Memory B cell (primary cell): ENCODE measurements around the gene PDCD4.
A peak's percentile ranks its signal among the peaks of the same experiment; 100 is the strongest.

Experiments
- ATAC-seq: fragments of 150-1000 bp; cut with Tn5 transposase; 2 replicates; pipeline ENCODE4 v1.10.0; 2021; ENCODE audit warnings: low read depth, mild to moderate bottlenecking, moderate library complexity
- DNase-seq, 2 donors: peaks; one replicate each; pipeline ENCODE4 v3.0.0; 2022; ENCODE audit warnings: low spot score in 2 of 2
- H3K27ac Mint-ChIP-seq: one replicate; pipeline ENCODE4 v1.8.0; 2022; ENCODE audit warnings: mild to moderate bottlenecking, moderate library complexity, mixed read lengths
- H3K27me3 Mint-ChIP-seq: one replicate; pipeline ENCODE4 v1.8.0; 2022; ENCODE audit warnings: mixed read lengths
- H3K36me3 Mint-ChIP-seq: one replicate; pipeline ENCODE4 v1.8.0; 2022; ENCODE audit warnings: mild to moderate bottlenecking, mixed read lengths
- H3K4me1 Mint-ChIP-seq: one replicate; pipeline ENCODE4 v1.8.0; 2022; ENCODE audit warnings: mixed read lengths
- H3K4me3 Mint-ChIP-seq: one replicate; pipeline ENCODE4 v1.8.0; 2022; ENCODE audit warnings: mild to moderate bottlenecking, moderate library complexity, mixed read lengths
- H3K9me3 Mint-ChIP-seq: one replicate; pipeline ENCODE4 v1.8.0; 2022; ENCODE audit warnings: mixed read lengths

Gene PDCD4

DNA sequence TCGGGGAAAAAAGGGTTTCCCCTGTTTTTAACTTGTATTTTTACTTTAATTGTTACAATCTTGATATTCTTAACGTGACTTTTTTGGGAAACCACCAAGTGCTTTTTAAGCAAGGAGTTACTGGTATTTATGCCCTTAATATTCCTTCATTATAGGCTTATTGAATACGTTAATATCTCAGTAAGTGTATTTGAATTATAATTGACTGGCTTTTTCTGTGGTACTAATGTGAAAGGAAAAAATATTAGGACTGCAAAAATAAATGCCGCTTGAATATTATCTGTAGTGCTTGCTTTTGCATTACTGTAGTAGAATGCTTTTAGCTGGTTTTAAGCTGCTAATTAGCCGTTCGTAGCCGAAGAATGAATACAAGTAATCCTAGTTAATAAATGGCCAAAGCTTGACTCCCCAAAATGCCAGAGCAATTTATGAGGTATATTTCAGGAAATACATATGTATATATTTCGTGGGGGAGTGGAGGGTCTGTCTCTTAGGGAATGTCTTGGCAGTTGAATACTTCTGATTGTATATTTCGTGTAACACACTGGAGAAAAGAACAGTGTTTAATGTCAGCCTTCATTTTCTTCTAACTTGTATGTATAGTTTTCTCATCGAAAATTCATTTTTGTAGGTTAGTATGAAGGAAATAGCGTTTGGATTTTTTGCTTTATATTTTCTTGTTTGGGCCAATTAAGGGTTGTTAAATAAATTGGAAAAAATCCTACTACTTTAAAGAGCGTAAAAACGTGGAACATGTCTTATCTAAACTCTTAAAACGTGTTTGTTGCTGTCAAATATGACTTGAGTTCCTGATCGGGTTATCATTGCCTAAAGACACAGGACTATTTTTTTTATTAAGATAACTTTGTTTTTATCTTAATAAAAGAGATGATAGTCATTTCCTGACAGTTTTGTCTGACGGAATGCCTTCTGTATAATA lies 1.5 kb downstream of the PDCD4 start:
- no peaks in the 10 kb centered on the region for H3K27me3 Mint-ChIP-seq
- no peaks in the 10 kb centered on the region for H3K9me3 Mint-ChIP-seq
- no peak for ATAC-seq
- H3K27ac Mint-ChIP-seq, result peak overlapping the region; percentile 100
- H3K4me1 Mint-ChIP-seq, result peaks cover 25% of the 10 kb centered on the region
- peak overlapping the region; percentile 91 for H3K4me3 Mint-ChIP-seq
- no peak for DNase-seq
- H3K36me3 Mint-ChIP-seq, result peaks cover 2% of the 10 kb centered on the region

DNA sequence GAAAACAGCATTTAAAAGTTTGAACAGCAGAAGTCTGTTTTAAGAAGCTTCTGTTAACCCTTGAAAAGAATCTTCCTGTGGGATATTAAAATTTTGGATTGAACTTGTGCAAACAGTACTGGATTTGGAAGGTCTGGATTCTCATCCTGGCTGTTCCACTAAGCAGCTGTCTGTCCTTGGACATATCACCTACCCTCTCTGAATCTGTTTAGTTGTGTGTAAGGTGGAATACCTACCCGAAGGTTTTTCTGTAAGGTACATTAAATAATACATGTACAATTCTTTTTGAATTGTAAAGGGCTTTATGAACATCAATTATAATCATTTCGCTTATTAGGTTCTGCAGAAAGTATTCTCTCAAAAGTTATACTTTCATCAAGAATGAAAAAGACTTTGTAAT lies 2.2 kb downstream of the PDCD4 start:
- H3K27me3 Mint-ChIP-seq, result no peaks in the 10 kb centered on the region
- H3K4me1 Mint-ChIP-seq, result peaks cover 28% of the 10 kb centered on the region
- no peaks in the 10 kb centered on the region for H3K9me3 Mint-ChIP-seq
- H3K4me3 Mint-ChIP-seq, result peak overlapping the region; percentile 70
- DNase-seq, result no peak
- peaks cover 5% of the 10 kb centered on the region for H3K36me3 Mint-ChIP-seq
- H3K27ac Mint-ChIP-seq, result peak overlapping the region; percentile 100
- ATAC-seq, result no peak

DNA sequence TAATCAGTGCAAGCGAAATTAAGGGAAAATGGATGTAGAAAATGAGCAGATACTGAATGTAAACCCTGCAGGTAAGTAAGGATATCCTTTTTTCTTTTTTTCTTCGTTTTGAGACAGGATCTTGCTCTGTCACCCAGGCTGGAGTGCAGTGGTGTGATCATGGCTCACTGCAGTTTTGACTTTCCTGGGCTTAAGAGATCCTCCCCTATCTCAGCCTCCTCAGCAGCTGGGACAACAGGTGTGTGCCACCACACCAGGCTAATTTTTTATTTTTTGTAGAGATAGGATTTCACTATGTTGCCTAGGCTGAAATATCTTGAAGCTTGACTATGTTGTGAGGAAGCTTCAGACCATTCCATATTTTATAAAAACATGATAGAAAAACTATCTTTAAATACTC lies 4.3 kb downstream of the PDCD4 start:
- Mint-ChIP-seq H3K27me3 (no peaks in the 10 kb centered on the region), H3K4me1 (peaks cover 19% of the 10 kb centered on the region), H3K27ac (peak overlapping the region; percentile 60), H3K36me3 (peaks cover 7% of the 10 kb centered on the region), H3K4me3 (no peak overlapping the region), H3K9me3 (no peaks in the 10 kb centered on the region)
- DNase-seq (no peak), ATAC-seq (no peak)

DNA sequence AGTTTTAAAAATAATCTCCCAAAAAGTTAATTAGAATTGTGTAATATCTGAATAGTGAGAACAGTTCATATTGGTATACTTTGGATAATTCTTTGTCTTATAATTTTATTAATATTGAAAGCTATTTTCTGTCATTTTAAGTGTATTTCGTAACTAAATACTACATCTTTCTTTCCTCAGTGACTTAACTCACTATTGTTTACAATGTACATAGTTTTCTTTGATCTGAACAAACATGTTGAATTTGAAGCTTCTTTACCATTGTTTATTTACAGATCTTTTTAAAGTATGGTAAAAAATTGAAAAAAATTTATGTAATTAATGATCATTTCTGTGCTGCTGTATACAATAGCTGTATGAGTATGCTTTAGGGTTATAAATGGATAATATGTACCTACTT lies 5.1 kb downstream of the PDCD4 start:
- Mint-ChIP-seq H3K27ac (no peak overlapping the region), H3K4me3 (no peak overlapping the region), H3K36me3 (peaks cover 11% of the 10 kb centered on the region), H3K4me1 (peaks cover 19% of the 10 kb centered on the region), H3K27me3 (no peaks in the 10 kb centered on the region), H3K9me3 (no peaks in the 10 kb centered on the region)
- ATAC-seq, result no peak
- DNase-seq, result no peak

DNA sequence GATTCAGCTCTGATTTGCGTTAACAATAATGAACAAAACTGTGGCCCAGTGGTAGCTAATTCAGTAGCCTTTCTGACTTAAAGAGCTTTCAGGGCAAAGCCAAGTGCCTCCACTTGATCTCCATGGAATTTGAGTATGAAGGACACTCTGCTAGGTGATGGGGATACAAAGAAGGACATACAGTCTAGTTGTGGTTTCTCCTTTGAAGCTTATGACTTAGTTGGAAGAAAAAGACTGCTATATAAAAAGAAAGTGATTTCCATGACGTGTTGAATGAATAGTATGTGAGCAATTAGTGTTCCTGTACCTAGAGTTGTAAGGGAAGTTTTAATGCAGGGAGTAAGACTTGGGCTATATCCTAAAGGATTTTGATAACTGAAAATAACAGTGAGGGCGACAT lies 8.3 kb downstream of the PDCD4 start:
- ATAC-seq (no peak), DNase-seq (no peak)
- Mint-ChIP-seq H3K4me3 (no peak overlapping the region), H3K36me3 (peaks cover 19% of the 10 kb centered on the region), H3K4me1 (peaks cover 30% of the 10 kb centered on the region), H3K27me3 (no peaks in the 10 kb centered on the region), H3K27ac (peak overlapping the region; percentile 72), H3K9me3 (no peaks in the 10 kb centered on the region)

DNA sequence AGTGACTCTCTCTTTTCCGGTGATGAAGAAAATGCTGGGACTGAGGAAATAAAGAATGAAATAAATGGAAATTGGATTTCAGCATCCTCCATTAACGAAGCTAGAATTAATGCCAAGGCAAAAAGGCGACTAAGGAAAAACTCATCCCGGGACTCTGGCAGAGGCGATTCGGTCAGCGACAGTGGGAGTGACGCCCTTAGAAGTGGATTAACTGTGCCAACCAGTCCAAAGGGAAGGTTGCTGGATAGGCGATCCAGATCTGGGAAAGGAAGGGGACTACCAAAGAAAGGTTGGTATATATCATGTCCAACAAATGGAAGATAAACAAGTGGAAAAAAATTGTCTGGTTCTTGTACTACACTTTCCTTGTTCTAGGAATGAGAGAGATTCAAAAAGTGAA lies 9.5 kb downstream of the PDCD4 start:
- Mint-ChIP-seq H3K4me3 (no peak overlapping the region), H3K27ac (no peak overlapping the region), H3K36me3 (peaks cover 24% of the 10 kb centered on the region), H3K27me3 (no peaks in the 10 kb centered on the region), H3K9me3 (no peaks in the 10 kb centered on the region), H3K4me1 (peaks cover 34% of the 10 kb centered on the region)
- DNase-seq (no peak), ATAC-seq (no peak)

DNA sequence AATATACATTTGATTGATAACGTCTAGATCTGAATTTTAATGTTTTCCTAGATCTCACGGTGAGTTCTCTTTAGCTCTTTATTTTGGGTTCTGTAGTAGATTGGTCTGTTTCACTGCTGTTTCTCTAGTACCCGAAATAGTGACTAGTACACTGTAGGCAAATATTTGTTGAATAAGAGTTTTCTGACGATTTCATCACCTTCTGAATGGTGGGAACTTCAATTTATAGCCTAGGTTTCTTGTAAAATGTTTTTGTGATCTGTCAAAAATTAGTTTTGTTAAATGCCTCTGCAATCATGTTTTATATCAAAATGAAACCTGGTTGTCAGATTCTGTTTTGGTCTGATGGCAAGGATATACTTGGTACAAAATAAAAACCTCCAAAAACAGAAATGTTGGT lies 10.2 kb downstream of the PDCD4 start:
- Mint-ChIP-seq H3K4me1 (peaks cover 35% of the 10 kb centered on the region), H3K4me3 (no peak overlapping the region), H3K36me3 (peaks cover 25% of the 10 kb centered on the region), H3K9me3 (no peaks in the 10 kb centered on the region), H3K27me3 (no peaks in the 10 kb centered on the region), H3K27ac (peak overlapping the region; percentile 79)
- DNase-seq (no peak), ATAC-seq (no peak)

DNA sequence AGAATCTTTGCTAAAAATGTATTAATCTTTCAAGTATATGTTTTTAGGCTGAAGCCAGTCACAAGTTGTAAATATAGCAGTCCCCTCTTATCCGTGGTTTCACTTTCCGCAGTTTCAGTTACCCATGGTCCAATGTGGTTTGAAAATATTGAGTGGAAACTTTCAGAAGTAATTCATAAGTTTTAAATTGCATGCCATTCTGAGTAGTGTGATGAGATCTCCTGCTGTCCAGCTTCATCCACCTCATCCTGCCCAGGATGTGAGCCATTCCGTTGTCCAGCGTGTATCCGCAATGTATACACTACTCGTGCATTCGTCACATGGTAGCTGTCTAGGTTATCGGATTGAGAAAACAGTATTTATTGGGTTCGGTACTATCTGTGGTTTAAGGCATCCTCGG lies 12.2 kb downstream of the PDCD4 start:
- Mint-ChIP-seq H3K4me3 (no peak overlapping the region), H3K4me1 (peaks cover 29% of the 10 kb centered on the region), H3K27me3 (no peaks in the 10 kb centered on the region), H3K9me3 (no peaks in the 10 kb centered on the region), H3K36me3 (peaks cover 26% of the 10 kb centered on the region), H3K27ac (peak overlapping the region; percentile 70)
- DNase-seq, result no peak
- ATAC-seq, result no peak

DNA sequence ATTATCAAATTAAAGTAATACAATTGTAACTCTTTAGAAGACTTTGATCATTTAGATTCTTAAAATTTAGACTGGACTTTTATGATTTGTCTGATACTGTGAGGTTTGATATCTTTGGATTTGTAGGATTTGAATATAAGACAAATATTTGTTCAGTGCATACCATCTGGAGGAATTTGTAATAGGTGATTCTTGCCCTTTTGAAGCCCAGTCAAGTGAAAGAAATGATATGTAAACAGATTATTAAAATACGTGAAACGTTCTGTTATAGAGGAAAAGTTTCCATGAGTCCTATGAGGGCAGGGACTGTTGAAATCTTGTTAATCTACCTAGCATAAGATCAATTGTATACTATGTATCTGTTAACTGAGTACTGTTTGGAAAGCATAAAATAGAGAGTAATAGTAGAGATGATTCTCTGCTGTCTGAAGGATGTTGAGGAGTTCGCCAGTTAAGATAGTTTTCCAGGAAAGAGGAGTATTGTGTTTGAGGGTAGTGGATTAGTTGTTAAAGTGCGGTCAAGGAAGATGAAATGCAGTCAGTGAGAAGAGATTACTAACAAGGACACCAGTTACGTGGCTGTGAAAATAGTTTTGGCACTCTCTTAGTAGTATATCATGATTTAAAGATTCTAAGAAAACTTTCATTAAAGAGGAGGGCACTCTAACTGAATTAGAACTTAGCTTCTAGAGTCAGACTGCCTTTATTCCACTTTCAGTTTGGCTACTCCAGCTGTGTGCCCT lies 14.4 kb downstream of the PDCD4 start:
- no peaks in the 10 kb centered on the region for H3K27me3 Mint-ChIP-seq
- H3K36me3 Mint-ChIP-seq, result peaks cover 32% of the 10 kb centered on the region
- ATAC-seq (no peak), DNase-seq (no peak)
- peaks cover 19% of the 10 kb centered on the region for H3K4me1 Mint-ChIP-seq
- H3K27ac Mint-ChIP-seq, result peak overlapping the region; percentile 75
- H3K9me3 Mint-ChIP-seq, result no peaks in the 10 kb centered on the region
- H3K4me3 Mint-ChIP-seq, result no peak overlapping the region

DNA sequence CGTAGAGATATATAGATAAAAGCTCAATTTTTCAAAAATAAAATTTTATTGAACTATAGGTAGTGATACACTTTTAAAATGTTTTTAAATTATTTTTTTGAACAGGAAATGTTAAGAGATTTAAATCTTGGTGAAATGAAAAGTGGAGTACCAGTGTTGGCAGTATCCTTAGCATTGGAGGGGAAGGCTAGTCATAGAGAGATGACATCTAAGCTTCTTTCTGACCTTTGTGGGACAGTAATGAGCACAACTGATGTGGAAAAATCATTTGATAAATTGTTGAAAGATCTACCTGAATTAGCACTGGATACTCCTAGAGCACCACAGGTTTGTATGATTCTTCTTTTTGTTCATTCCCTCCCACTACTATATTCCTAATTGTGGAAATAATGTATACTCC lies 15.8 kb downstream of the PDCD4 start:
- Mint-ChIP-seq H3K27me3 (no peaks in the 10 kb centered on the region), H3K4me3 (no peak overlapping the region), H3K4me1 (peaks cover 13% of the 10 kb centered on the region), H3K9me3 (no peaks in the 10 kb centered on the region), H3K27ac (peak overlapping the region; percentile 47), H3K36me3 (peaks cover 28% of the 10 kb centered on the region)
- DNase-seq, result no peak
- no peak for ATAC-seq

DNA sequence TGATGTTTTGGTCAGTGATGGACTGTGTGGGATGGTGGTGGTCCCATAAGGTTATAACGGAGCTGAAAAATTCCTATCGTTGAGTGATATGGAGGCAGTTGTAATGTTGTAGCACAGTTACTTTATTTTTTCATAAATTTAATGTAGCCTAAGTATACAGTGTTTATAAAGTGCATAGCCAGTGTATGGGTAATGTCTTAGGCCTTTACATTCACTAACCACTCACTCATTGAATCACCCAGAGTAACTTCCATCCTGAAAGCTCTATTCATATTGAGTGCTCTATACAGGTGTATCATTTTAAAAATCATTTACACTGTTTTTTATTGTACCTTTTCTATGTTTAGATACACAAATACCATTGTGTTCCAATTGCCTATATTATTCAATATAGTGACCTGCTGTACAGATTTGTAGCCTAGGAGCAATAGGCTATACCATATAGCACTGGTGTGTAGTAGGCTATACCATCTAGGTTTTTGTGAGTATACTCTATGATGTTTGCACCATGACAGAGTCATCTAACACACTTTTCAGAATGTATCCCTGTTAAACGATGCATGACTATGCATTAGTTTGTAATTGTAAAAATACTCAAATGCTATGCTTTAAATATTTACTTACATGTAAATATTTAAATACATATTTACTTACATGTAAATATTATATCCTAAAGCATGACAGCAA lies 21.0 kb downstream of the PDCD4 start:
- no peak overlapping the region for H3K4me3 Mint-ChIP-seq
- H3K36me3 Mint-ChIP-seq, result peaks cover 31% of the 10 kb centered on the region
- H3K27ac Mint-ChIP-seq, result peak overlapping the region; percentile 20
- no peaks in the 10 kb centered on the region for H3K9me3 Mint-ChIP-seq
- ATAC-seq, result no peak
- no peaks in the 10 kb centered on the region for H3K27me3 Mint-ChIP-seq
- DNase-seq, result no peak
- peaks cover 19% of the 10 kb centered on the region for H3K4me1 Mint-ChIP-seq

DNA sequence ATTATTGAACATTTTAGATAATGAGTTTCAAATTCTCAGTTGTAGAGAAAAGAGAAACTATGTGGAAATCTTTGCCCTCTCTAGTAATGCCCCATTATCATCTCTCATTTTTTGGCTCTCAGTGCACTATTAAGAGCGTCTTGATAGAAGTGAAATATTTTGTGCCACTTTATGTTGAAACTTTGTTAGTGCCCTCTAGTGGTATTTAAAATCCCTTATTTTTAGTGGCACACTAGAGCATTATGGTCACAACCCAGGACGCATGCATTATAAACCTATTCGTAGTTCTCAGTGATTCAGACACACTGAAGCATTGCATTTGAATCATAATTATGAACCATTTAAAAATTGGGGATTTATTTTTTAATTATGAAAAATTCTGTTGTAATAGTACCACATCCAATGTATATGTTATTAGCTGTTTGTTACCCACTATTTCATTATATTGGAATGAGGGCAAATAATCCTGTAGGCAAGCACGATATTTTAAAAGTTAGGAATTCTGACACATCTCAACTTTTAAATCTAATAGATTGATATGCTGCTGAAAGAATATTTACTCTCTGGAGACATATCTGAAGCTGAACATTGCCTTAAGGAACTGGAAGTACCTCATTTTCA lies 21.9 kb downstream of the PDCD4 start:
- peaks cover 19% of the 10 kb centered on the region for H3K4me1 Mint-ChIP-seq
- H3K9me3 Mint-ChIP-seq, result no peaks in the 10 kb centered on the region
- peak overlapping the region; percentile 66 for H3K27ac Mint-ChIP-seq
- H3K4me3 Mint-ChIP-seq, result no peak overlapping the region
- peak; percentile 95 for ATAC-seq
- DNase-seq, result peak in 1 of 2 donors; percentile 55
- no peaks in the 10 kb centered on the region for H3K27me3 Mint-ChIP-seq
- H3K36me3 Mint-ChIP-seq, result peaks cover 31% of the 10 kb centered on the region

DNA sequence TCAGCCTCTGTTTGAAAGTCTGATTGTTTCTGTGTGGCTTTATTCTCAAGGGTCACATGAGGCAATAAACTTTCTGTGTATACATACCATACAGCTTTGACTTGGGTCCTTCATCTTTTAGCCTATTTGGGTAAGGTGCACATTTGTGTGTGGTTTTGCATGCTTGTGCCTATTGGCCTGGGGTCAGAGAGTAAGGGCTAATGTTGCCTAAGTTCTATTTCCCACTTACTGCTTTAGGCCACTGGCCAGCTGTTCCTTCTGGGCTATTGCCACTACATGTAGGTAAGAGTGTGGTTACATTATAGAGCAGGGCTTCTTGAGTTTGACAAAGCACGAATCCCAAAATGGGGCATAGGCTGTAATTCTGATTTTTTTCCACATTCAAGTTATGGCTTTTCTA lies 25.5 kb downstream of the PDCD4 start:
- no peak for DNase-seq
- no peaks in the 10 kb centered on the region for H3K27me3 Mint-ChIP-seq
- H3K36me3 Mint-ChIP-seq, result peaks cover 22% of the 10 kb centered on the region
- no peak overlapping the region for H3K4me3 Mint-ChIP-seq
- no peaks in the 10 kb centered on the region for H3K9me3 Mint-ChIP-seq
- no peak overlapping the region for H3K27ac Mint-ChIP-seq
- peaks cover 22% of the 10 kb centered on the region for H3K4me1 Mint-ChIP-seq
- no peak for ATAC-seq

DNA sequence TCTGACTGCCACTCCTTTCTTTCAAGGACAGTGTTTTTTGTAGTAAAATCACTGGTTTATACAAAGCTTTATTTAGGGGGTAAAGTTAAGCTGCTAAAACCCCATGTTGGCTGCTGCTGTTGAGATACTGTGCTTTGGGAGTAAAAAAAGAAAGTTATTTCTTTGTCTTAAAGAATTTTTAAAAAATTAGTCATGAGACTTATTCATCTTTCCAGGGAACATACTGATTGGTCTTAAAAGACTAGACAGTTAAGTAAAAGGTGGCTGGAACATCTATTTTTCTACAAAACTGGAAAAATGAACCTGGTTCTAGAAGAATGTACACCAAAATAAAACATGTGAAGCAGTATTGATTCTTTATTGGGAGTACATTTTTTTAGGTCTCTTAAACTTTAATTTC lies 26.7 kb downstream of the PDCD4 start:
- DNase-seq (no peak), ATAC-seq (no peak)
- no peak overlapping the region for H3K27ac Mint-ChIP-seq
- H3K36me3 Mint-ChIP-seq, result peaks cover 24% of the 10 kb centered on the region
- H3K9me3 Mint-ChIP-seq, result no peaks in the 10 kb centered on the region
- no peaks in the 10 kb centered on the region for H3K27me3 Mint-ChIP-seq
- peaks cover 25% of the 10 kb centered on the region for H3K4me1 Mint-ChIP-seq
- H3K4me3 Mint-ChIP-seq, result no peak overlapping the region
